Activated CD8-positive, alpha-beta memory T cell treated with anti-CD3 and anti-CD28 coated beads, Interleukin-2, amount 50 U/mL, for 24 hours (primary cell): ENCODE data around the gene DIO3.

Experiments used
- DNase-seq: peaks from one replicate; pipeline ENCODE4 v3.0.0-alpha.2; 2020; ENCODE audit errors: extremely low read depth

DIO3 gene

DNA sequence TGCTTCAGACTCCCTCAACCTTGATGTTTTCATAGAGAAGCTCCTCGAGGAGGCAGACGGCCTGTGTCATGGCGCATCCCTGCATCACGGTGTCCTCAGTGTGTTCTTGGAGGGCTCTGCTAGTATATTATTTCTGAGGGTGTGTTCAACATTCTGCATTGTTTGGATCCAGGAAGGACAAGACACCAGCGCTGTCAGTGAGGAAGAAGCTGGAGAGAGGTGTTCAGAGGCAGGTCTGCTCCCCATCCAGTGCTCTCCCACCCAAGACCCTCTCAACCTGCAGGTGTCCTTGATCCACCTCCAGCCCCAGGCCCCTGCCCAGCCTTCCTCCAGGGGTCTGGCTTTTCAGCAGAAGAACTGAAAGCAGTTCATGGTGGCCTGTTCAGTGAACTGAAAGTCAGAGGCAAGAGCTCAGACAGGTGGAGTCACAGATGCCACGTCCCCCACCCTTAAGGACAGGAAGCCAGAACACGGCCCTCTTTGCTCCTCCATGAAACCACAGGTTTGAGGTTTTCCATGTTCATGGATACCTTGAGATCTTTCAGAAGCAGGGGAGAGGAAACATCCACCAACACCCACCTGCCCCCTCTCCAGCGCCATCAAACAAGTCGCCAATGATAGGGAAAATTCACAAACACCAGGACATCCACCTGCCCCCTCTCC, 37.4 kb downstream of the DIO3 start:
- DNase-seq = no peak

DNA sequence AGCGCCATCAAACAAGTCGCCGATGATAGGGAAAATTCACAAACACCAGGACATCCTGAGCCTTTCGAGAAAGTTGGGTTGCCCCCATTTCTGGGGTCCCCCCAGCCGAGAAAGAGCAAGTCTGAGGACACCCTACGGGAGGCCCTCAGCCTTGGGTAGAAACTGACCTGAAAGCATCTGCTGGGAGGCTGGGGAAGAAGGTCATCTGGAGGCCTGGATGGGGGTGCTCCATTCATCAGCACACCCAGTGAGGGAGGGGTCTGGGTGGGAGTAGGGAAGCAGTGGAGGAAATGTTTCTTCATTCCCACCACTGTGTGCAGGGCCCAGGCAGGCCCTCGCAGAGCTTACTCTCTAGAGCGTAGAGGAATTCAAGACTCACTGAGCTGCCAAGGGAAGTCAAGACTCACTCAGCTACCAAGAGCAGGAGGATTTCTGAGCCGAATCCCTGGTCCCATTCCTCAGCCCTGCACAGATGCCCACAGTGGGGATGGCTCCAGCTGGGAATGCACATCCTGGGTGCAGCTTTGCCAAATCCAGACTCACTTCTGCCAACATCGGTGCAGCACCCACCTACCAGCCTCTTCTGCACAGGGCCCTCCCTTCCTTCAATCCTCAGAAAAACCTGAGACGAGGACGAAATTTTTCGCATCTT, 38.1 kb downstream of the DIO3 start:
- no peak for DNase-seq

GRCh38 chr14:101600336-101600890, 39.1 kb downstream of the DIO3 start:
- no peak for DNase-seq

DNA sequence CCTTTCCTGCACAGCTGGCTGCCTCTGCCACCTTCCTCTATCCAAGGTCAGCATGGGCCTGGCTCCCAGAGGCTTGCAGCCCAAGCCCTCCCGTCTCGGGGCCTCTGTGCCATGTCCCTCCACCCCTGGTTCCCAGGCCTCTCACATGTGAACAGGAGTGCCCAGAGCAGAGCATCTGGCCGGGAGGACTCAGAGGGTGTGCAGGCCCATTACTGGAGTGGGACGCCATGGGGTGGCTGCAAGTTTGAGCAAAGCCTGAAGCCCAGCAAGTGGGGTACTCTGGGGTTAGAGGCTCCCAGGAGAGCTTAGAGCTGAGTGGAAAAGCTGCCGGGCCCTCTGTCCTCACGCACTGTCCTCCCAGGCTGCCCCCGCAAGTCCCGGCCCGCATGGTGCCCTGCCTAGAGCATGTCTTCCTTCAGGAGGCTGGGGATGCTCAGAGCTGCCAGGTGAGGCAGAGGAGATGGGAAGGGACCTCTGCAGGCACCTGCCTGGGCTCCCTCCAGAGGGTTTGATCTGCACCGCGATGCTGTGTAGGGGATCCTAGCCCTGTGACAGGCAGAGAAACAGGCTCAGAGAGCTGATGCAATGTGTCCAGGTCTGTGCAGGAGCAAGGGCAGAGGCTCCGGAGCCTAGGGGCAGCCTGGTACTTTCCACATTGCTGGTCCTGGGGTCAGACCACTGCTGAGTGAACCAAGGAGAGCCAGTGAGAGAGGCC, 39.8 kb downstream of the DIO3 start:
- no peak for DNase-seq

- DNase-seq = no peak
Measured at GRCh38 chr14:101601606-101602465, 40.5 kb downstream of the DIO3 start.

DNA sequence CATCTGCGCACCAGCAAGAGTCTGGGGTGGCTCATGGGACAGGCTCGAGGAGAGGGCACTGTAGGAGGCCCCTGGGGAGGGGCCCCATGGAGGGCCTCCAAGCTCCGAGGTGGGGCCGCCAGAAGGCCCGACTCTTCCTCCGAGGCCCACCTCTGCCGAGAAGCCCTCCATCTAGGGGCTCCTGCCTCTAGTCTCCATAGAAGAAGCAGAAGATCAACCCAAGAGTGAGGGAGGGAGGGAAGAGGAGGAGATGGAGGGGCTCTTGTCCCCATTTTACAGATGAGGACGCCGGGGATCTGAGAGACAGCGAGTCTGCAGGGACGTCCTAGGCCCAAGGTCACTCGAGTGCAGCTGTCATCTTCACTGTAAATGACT, 41.2 kb downstream of the DIO3 start:
- no peak for DNase-seq

DNA sequence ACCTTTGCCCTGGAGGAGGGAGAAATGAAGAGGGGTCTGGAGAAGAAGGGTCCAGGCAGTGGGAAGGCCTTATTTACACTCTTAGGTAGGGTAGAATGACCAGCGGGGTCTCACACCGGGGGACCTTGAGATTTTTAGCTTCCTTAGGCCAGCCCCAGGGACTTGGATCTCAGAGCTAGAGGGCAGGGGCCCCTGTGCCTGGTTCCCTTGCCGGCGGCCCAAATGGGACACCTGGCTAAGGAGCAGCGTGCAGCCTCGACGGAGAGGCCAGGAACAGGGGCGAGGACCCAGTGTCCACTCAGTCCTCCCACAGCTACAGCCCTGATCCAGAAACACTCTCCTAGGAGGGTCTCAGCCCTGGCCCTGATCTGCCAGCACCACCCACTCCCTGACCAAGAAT, 41.8 kb downstream of the DIO3 start:
- no peak for DNase-seq

- no peak for DNase-seq
Measured at GRCh38 chr14:101604228-101604934, 43.1 kb downstream of the DIO3 start.

DNA sequence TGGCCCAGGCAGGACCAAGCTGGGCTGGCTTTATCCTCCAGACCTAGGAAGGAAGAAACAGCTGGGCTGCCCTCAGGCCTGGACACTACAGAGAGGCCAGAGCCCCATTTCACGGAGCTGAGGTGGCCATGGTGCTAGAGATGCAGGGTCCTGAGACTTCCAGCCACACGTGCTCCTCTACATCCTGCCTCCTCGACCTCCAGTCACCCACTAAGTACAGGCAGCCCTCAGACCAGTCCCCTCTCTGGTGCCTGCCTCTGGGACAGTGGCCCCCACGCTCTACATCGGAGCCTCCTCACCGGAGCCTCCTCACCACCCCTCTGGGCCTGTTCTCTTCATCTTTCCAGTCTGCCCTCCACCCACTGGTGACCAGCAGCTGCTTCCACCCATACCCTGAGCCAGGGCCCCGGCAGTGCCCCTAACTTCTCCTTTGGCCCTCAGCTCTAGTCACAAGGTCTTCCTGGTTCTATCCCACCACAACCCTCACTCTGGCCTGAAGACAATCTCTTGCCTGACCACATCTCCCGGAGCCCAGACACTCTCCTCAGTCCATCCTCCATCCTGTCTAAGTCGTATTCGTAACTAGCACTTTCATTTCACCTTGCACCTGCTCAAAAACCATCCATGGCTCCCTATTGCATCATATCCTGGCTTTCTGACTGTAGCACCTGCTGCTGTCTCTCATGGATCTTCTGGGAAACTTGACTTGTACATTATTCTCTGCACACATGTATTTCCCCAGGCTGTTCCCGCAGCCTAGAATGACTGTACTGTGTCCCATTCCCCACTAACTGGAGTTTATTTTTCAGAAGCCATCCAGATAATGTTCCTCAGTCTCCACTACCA, 43.9 kb downstream of the DIO3 start:
- no peak for DNase-seq

GRCh38 chr14:101605836-101606235, 44.5 kb downstream of the DIO3 start:
- DNase-seq = no peak
